ENCODE measurements around the gene OLFM4. TPM values are rescaled to one million over a fixed set of nuclear protein-coding genes. Genes with fewer than 3 reads are reported as not detected.

OLFM4 gene
- not detected in 2 replicates for total RNA-seq

GRCh38 chr13:53028637-53029203 lies at the start of gene OLFM4:
OLFM4 (plus strand) TSS chr13:53028813; CDS start chr13:53028837, 24 bp downstream.

Other genes starting within 250 kb of the OLFM4 start
- not detected in 2 replicates for gene PCDH8, start 180.2 kb upstream of the OLFM4 start, total RNA-seq